Loucy (cell line): ENCODE results near the gene ICOSLG.

Experiments used
- H2AFZ ChIP-seq: fragments of 200-600 bp; sonication (generic); 2 replicates; pipeline ENCODE4 v1.6.0; 2016; ENCODE audit warnings: antibody characterized with exemption, mild to moderate bottlenecking, low read length, moderate library complexity
- H3F3A ChIP-seq: fragments of 200-600 bp; 2 replicates; pipeline ENCODE4 v1.6.0; 2016; ENCODE audit warnings: antibody characterized with exemption, low read depth, mild to moderate bottlenecking
- H3K27me3 ChIP-seq: fragments of 200-600 bp; sonication (generic); 2 replicates; pipeline ENCODE4 v1.6.1; 2014; ENCODE audit warnings: low read length, mild to moderate bottlenecking; ENCODE audit not compliant: insufficient read depth, poor library complexity, severe bottlenecking
- H3K36me3 ChIP-seq: fragments of 200-600 bp; sonication (generic); 2 replicates; pipeline ENCODE4 v1.6.1; 2016; ENCODE audit warnings: low read length; ENCODE audit not compliant: insufficient read depth
- H3K4me1 ChIP-seq: fragments of 200-600 bp; sonication (generic); 2 replicates; pipeline ENCODE4 v1.5.1; 2014; ENCODE audit warnings: low read length, mild to moderate bottlenecking; ENCODE audit not compliant: insufficient read depth, poor library complexity, severe bottlenecking
- H3K4me2 ChIP-seq: fragments of 200-600 bp; sonication (generic); 2 replicates; pipeline ENCODE4 v1.6.0; 2014; ENCODE audit warnings: antibody characterized with exemption, low read length, low read depth, mild to moderate bottlenecking; ENCODE audit not compliant: poor library complexity, severe bottlenecking
- H3K4me3 ChIP-seq: fragments of 200-600 bp; sonication (generic); 2 replicates; pipeline ENCODE4 v1.5.1; 2014; ENCODE audit warnings: low read length, mild to moderate bottlenecking, mixed read lengths; ENCODE audit not compliant: poor library complexity, severe bottlenecking
- H3K79me2 ChIP-seq: fragments of 200-600 bp; sonication (generic); 2 replicates; pipeline ENCODE4 v1.6.1; 2014; ENCODE audit warnings: low read length; ENCODE audit not compliant: insufficient read depth
- H3K9ac ChIP-seq: fragments of 200-600 bp; sonication (generic); 2 replicates; pipeline ENCODE4 v1.6.0; 2014; ENCODE audit warnings: mild to moderate bottlenecking, low read depth, low read length, moderate library complexity; ENCODE audit not compliant: poor library complexity, severe bottlenecking
- H3K9me2 ChIP-seq: fragments of 200-600 bp; sonication (generic); replicated peaks from 2 replicates; pipeline ENCODE4 v1.6.1; 2016; ENCODE audit warnings: low read depth, low read length, mixed read lengths
- H3K9me3 ChIP-seq: fragments of 200-600 bp; sonication (generic); 2 replicates; pipeline ENCODE4 v1.6.1; 2014; ENCODE audit warnings: mild to moderate bottlenecking, antibody characterized with exemption, low read length, low read depth; ENCODE audit not compliant: insufficient read depth
- H4K20me1 ChIP-seq: fragments of 200-600 bp; sonication (generic); 2 replicates; pipeline ENCODE4 v1.6.0; 2014; ENCODE audit warnings: antibody characterized with exemption, low read length, mild to moderate bottlenecking; ENCODE audit not compliant: insufficient read depth, poor library complexity, severe bottlenecking
- CTCF ChIP-seq: fragments of 200-600 bp; sonication (generic); conservative IDR thresholded peaks from 2 replicates; pipeline ENCODE4 v1.5.1; 2014; ENCODE audit warnings: mild to moderate bottlenecking, antibody characterized with exemption, low read length
- EZH2phosphoT487 ChIP-seq: fragments of 200-600 bp; IDR thresholded peaks from 2 replicates; pipeline ENCODE4 v1.6.1; 2018; ENCODE audit warnings: antibody characterized with exemption, mild to moderate bottlenecking, moderate library complexity, borderline replicate concordance

The ICOSLG gene

GRCh38 chr21:44260066-44260465 is 19.3 kb upstream of the ICOSLG start:
- H4K20me1 ChIP-seq = no peaks in the 10 kb centered on the region
- H3K4me2 ChIP-seq = no peak overlapping the region
- no peaks in the 10 kb centered on the region for H3K79me2 ChIP-seq
- no peak overlapping the region for H3K4me3 ChIP-seq
- H3K4me1 ChIP-seq = no peaks in the 10 kb centered on the region
- no peaks in the 10 kb centered on the region for H3K36me3 ChIP-seq
- no peaks in the 10 kb centered on the region for H3K27me3 ChIP-seq
- no peak for TF ChIP-seq EZH2phosphoT487
- no peak overlapping the region for H2AFZ ChIP-seq
- H3K9me2 ChIP-seq = no peaks in the 10 kb centered on the region
- H3F3A ChIP-seq = no peaks in the 10 kb centered on the region
- no peak overlapping the region for H3K9ac ChIP-seq
- no peaks in the 10 kb centered on the region for H3K9me3 ChIP-seq

- no peaks in the 10 kb centered on the region for H3K79me2 ChIP-seq
- no peak overlapping the region for H3K4me3 ChIP-seq
- H3K9me3 ChIP-seq = no peaks in the 10 kb centered on the region
- no peak overlapping the region for H3K9ac ChIP-seq
- H3K4me2 ChIP-seq = no peak overlapping the region
- H4K20me1 ChIP-seq = no peaks in the 10 kb centered on the region
- no peak for TF ChIP-seq CTCF
- no peak for TF ChIP-seq EZH2phosphoT487
- H3K36me3 ChIP-seq = no peaks in the 10 kb centered on the region
- H3K4me1 ChIP-seq = no peaks in the 10 kb centered on the region
- H3K27me3 ChIP-seq = no peaks in the 10 kb centered on the region
- H3F3A ChIP-seq = no peaks in the 10 kb centered on the region
- H2AFZ ChIP-seq = no peak overlapping the region
- no peaks in the 10 kb centered on the region for H3K9me2 ChIP-seq
These were observed 18.5 kb upstream of the ICOSLG start for GRCh38 chr21:44259082-44259705.

GRCh38 chr21:44258056-44258725 is 17.4 kb upstream of the ICOSLG start:
- Histone ChIP-seq H3K79me2 (no peaks in the 10 kb centered on the region), H4K20me1 (no peaks in the 10 kb centered on the region), H3K9me2 (no peaks in the 10 kb centered on the region), H3K27me3 (no peaks in the 10 kb centered on the region), H3K4me3 (no peak overlapping the region), H3F3A (no peaks in the 10 kb centered on the region), H3K4me1 (no peaks in the 10 kb centered on the region), H3K9me3 (no peaks in the 10 kb centered on the region), H2AFZ (no peak overlapping the region), H3K9ac (no peak overlapping the region), H3K36me3 (no peaks in the 10 kb centered on the region), H3K4me2 (no peak overlapping the region)
- TF ChIP-seq EZH2phosphoT487 (no peak), CTCF (no peak)
